Esophagus muscularis mucosa (tissue), 4 donors: ENCODE measurements around the gene SIRPG. TPM values are rescaled to one million over a fixed set of nuclear protein-coding genes. Genes with fewer than 3 reads are reported as not detected.

Source experiments
- DNase-seq: peaks from one replicate; pipeline ENCODE4 v3.0.0-alpha.2; 2017; ENCODE audit errors: extremely low spot score
- H3K27ac ChIP-seq, 4 donors: fragments of 200-600 bp; sonication (generic); replicated peaks in 1 of 4; 1 replicate in 3 of 4; 2 replicates in 1 of 4; pipeline ENCODE4 v1.5.1; 2016 to 2019; ENCODE audit warnings: mild to moderate bottlenecking in 1 of 4
- H3K27me3 ChIP-seq, 4 donors: fragments of 200-600 bp; sonication (generic); one replicate each; pipeline versions ENCODE4 v1.5.1 to v1.6.0; 2016 to 2019
- H3K36me3 ChIP-seq, 4 donors: fragments of 200-600 bp; sonication (generic); one replicate each; pipeline ENCODE4 v1.5.1; 2016 to 2019
- H3K4me1 ChIP-seq, 4 donors: fragments of 200-600 bp; sonication (generic); one replicate each; pipeline ENCODE4 v1.5.1; 2016 to 2019
- H3K4me3 ChIP-seq, 4 donors: fragments of 200-600 bp; sonication (generic); 1 replicate in 2 of 4; 2 replicates in 2 of 4; pipeline ENCODE4 v1.5.1; 2016 to 2019; ENCODE audit warnings: mild to moderate bottlenecking in 4 of 4, moderate library complexity in 1 of 4
- H3K9me3 ChIP-seq, 4 donors: fragments of 200-600 bp; sonication (generic); 1 replicate in 3 of 4; 2 replicates in 1 of 4; pipeline ENCODE4 v1.5.1; 2016 to 2019
- EP300 ChIP-seq: sonication (generic); formaldehyde crosslinking; IDR thresholded peaks from one replicate; pipeline ENCODE4 v1.6.1; 2017; ENCODE audit warnings: antibody characterized with exemption
- POLR2A ChIP-seq: fragments of 450-650 bp; IDR thresholded peaks from one replicate; pipeline ENCODE4 v1.6.1; 2017; ENCODE audit warnings: antibody characterized with exemption, moderate library complexity, mild to moderate bottlenecking, low read depth
- POLR2AphosphoS5 ChIP-seq, 2 donors: sonication (generic); formaldehyde crosslinking; IDR thresholded peaks; one replicate each; pipeline ENCODE4 v1.6.1; 2017; ENCODE audit warnings: antibody characterized with exemption in 2 of 2
- WGBS: methylation state at CpG from one replicate; pipeline ENCODE4 v1.1.5; 2018; 5-methylcytosine and 5-hydroxymethylcytosine counted together
- intact Hi-C: fragments of 100-400 bp; cut with DNase I; formaldehyde crosslinking; loops from one replicate; pipeline ENCODE4 v1.15.1; 2023
- total RNA-seq, 4 donors: library from RNA; depleted of rRNA; stranded (reverse); fragments of >200 nt; gene quantifications; one replicate each; pipeline versions ENCODE4 v1.1.0 to v1.2.1, GENCODE V29; 2016
- TF ChIP-seq, protein P1 (sequence below), 3 experiments: fragments of 200-600 bp in 2 of 3; fragments of 450-650 bp in 1 of 3; sonication (generic) in 2 of 3; IDR thresholded peaks; one replicate each; pipeline ENCODE4 v1.5.1; 2017 to 2019; ENCODE audit warnings: antibody characterized with exemption in 3 of 3, mild to moderate bottlenecking in 2 of 3, moderate library complexity in 1 of 3

Gene SIRPG
- total RNA-seq, 4 donors from 2014 or later, result not detected

DNA sequence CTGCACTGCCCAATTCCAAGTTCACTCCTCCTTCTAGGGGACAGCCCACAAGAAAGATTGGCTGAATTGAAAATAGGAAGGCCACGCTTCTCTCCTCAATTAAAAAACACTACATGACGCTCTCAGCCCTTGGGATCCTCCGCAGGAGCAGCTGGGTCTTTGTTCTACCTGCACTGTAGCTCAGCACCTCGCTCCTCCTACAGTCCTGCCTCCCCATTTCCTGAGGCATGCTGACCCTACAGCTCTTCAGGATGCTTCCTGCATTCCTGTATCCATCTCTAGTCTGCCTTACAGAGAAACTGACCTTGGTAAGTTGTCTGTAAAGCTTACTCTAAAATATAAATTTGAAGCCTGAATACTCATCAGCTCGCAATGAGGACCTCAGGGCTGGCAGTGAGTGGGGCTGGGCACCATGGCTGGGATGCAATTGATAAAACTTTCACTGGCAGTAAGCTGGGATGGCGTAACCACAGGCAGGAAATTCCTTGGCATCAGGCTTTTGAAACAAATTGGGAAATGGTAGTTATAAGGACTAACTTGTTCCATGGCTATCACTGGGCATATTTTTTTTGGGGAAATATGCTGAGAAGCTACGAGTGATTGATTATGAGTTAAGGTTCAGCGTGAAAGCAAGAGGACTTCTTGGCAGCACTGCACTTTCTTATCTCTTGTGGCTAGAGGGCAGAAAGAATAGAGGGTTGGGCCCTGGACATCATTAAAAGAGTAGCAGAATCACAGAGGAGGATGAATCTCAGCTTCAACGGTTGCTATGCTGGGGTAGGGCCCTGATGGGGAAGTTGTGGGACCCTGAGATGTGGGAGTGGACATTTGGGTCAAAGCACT lies 26.0 kb downstream of the SIRPG start:
- Histone ChIP-seq H3K27me3 (peaks cover 0 to 9% (median 0%) of the 10 kb centered on the region in 4 donors), H3K27ac (no peak overlapping the region), H3K36me3 (no peaks in the 10 kb centered on the region), H3K4me3 (no peak overlapping the region), H3K9me3 (no peaks in the 10 kb centered on the region), H3K4me1 (no peaks in the 10 kb centered on the region)
- WGBS, result 65% methylated on average over 9 of the region's 9 CpGs
- no peak for TF ChIP-seq EP300
- TF ChIP-seq POLR2A, result no peak
- no peak for TF ChIP-seq POLR2AphosphoS5 (IDR thresholded peaks at IDR 0.05)
- TF ChIP-seq, protein P1, sequence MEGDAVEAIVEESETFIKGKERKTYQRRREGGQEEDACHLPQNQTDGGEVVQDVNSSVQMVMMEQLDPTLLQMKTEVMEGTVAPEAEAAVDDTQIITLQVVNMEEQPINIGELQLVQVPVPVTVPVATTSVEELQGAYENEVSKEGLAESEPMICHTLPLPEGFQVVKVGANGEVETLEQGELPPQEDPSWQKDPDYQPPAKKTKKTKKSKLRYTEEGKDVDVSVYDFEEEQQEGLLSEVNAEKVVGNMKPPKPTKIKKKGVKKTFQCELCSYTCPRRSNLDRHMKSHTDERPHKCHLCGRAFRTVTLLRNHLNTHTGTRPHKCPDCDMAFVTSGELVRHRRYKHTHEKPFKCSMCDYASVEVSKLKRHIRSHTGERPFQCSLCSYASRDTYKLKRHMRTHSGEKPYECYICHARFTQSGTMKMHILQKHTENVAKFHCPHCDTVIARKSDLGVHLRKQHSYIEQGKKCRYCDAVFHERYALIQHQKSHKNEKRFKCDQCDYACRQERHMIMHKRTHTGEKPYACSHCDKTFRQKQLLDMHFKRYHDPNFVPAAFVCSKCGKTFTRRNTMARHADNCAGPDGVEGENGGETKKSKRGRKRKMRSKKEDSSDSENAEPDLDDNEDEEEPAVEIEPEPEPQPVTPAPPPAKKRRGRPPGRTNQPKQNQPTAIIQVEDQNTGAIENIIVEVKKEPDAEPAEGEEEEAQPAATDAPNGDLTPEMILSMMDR (IDR thresholded peaks at IDR 0.05), result no peak
- DNase-seq, result peak; percentile 90
- intact Hi-C loops, result no loop called here

DNA sequence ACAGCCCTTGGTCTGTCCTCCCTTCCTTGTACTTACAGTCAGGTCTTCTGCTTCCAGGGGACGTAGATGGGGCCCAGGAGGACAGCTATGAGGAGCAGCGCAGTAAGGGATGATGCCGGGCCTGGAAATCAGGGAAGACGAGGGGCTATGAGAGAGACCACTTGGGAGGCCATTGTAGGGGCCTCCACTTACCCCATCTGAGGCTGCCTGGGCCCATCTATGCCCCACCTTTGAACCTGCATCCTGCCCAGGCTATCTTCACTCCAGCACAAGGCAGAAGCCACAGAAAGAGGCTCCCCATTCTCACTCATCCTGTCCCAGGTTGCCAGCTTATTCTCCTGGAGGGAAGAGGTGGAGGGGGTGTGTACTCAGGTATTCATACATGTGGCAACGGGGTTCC lies 27.4 kb downstream of the SIRPG start:
- intact Hi-C loops, result no loop called here
- DNase-seq, result no peak

DNA sequence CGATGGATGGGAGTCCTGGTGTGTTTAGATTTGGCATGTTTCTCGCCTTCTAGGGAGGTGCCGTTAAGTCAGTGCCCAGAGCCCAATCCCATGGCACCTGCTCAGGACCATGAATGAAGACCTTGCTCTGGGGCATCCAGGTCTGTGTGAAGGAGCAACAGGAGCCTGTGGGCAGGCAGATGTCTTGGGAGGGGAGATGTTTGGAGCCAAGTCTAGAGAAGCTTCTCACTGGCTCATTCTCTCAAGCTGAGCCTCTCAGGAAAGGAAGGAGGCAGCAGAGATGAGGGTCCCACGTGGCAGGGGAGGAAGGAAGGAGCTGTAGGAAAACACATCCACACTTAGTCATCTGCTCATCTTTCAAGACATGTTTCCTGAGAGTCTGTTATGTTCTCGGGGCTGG lies 28.3 kb downstream of the SIRPG start:
- intact Hi-C loops, result no loop called here
- no peaks in the 10 kb centered on the region for H3K9me3 ChIP-seq
- peaks cover 0 to 9% (median 0%) of the 10 kb centered on the region in 4 donors for H3K27me3 ChIP-seq
- no peak for TF ChIP-seq POLR2AphosphoS5 (IDR thresholded peaks at IDR 0.05)
- TF ChIP-seq POLR2A, result no peak
- TF ChIP-seq EP300, result no peak
- TF ChIP-seq, protein P1 (IDR thresholded peaks at IDR 0.05), result no peak
- H3K4me1 ChIP-seq, result no peaks in the 10 kb centered on the region
- H3K36me3 ChIP-seq, result no peaks in the 10 kb centered on the region
- no peak overlapping the region for H3K27ac ChIP-seq
- no peak overlapping the region for H3K4me3 ChIP-seq
- 65% methylated on average over 5 of the region's 5 CpGs for WGBS
- DNase-seq, result peak; percentile 88

More for the DNA sequence above, 27.4 kb downstream of the SIRPG start:
- no peak overlapping the region for H3K4me3 ChIP-seq
- WGBS, result 88% methylated on average over 4 of the region's 5 CpGs
- no peaks in the 10 kb centered on the region for H3K36me3 ChIP-seq
- TF ChIP-seq, protein P1 (IDR thresholded peaks at IDR 0.05), result no peak
- TF ChIP-seq EP300 (no peak), POLR2AphosphoS5 (IDR thresholded peaks at IDR 0.05) (no peak), POLR2A (no peak)
- H3K4me1 ChIP-seq, result no peaks in the 10 kb centered on the region
- H3K27me3 ChIP-seq, result peaks cover 0 to 9% (median 0%) of the 10 kb centered on the region in 4 donors
- no peaks in the 10 kb centered on the region for H3K9me3 ChIP-seq
- no peak overlapping the region for H3K27ac ChIP-seq

DNA sequence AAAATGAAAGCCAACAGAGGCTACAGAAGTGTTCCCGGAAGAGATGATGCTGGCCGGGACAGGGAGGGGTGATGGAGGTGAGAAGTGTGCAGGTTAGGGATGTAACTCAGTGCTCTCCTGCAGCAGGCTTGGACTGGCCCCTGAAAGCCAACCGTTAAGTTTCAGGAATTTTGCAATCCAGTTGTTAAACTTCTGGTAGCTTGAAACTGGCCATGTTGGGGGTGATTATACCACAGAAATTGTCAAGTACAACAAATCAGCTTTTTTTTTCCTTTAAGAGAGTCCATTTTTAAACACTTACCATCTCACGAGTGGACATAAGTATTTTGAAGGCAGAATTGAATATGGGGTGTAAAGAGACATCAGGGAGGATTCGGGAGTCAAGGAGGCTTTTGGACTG lies 29.0 kb downstream of the SIRPG start:
- H3K4me3 ChIP-seq, result no peak overlapping the region
- no peaks in the 10 kb centered on the region for H3K9me3 ChIP-seq
- peaks cover 0 to 9% (median 0%) of the 10 kb centered on the region in 4 donors for H3K27me3 ChIP-seq
- H3K27ac ChIP-seq, result no peak overlapping the region
- no peaks in the 10 kb centered on the region for H3K4me1 ChIP-seq
- intact Hi-C loops, result no loop called here
- TF ChIP-seq EP300, result no peak
- TF ChIP-seq, protein P1 (IDR thresholded peaks at IDR 0.05), result no peak
- TF ChIP-seq POLR2A, result no peak
- no peak for TF ChIP-seq POLR2AphosphoS5 (IDR thresholded peaks at IDR 0.05)
- WGBS, result 68% methylated on average over 5 of the region's 5 CpGs
- no peaks in the 10 kb centered on the region for H3K36me3 ChIP-seq
- peak; percentile 39 for DNase-seq
